ENCODE results near the gene WIPF3.

WIPF3 gene

GRCh38 chr7:29809533-29810155 lies 3.3 kb downstream of the WIPF3 start:
- DNase-seq (ENCODE audit: low spot score), result no peak

GRCh38 chr7:29810297-29810696 lies 4.0 kb downstream of the WIPF3 start:
- no peak for DNase-seq (ENCODE audit: low spot score)

GRCh38 chr7:29810813-29811482 lies 4.6 kb downstream of the WIPF3 start:
- DNase-seq (ENCODE audit: low spot score), result no peak

- no peak for DNase-seq (ENCODE audit: low spot score)
These were observed 5.3 kb downstream of the WIPF3 start for GRCh38 chr7:29811586-29811985.

- no peak for DNase-seq (ENCODE audit: low spot score)
These were observed 6.0 kb downstream of the WIPF3 start for GRCh38 chr7:29812185-29812876.

- no peak for DNase-seq (ENCODE audit: low spot score)
These were observed 9.1 kb downstream of the WIPF3 start for GRCh38 chr7:29815181-29816105.

GRCh38 chr7:29818308-29818707 lies 12.0 kb downstream of the WIPF3 start:
- DNase-seq (ENCODE audit: low spot score), result no peak

GRCh38 chr7:29825775-29826529 lies 19.6 kb downstream of the WIPF3 start:
- no peak for DNase-seq (ENCODE audit: low spot score)

- no peak for DNase-seq (ENCODE audit: low spot score)
These were observed 20.2 kb downstream of the WIPF3 start for GRCh38 chr7:29826530-29826822.

DNA sequence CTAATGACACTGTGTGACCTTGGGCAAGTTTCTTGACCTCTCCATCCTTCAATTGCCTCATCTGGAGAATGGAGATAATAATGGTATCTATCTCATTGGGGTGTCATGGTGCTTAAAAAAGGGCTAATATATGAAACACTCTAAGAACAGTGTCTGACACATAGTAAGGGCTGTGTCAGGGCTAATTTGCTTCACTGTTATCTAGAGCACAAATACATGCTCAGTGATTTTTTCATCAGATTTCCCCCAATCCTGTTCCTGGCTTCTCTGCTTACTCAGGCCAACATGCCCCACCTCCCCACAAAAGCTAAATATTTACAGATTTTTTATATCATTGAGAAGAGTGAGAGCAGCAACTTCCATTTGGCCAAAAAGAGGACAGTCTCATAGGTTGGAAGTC lies 20.6 kb downstream of the WIPF3 start:
- no peak for DNase-seq (ENCODE audit: low spot score)

- DNase-seq (ENCODE audit: low spot score), result no peak
These were observed 25.4 kb downstream of the WIPF3 start for GRCh38 chr7:29831705-29832104.

GRCh38 chr7:29833929-29834328 lies 27.6 kb downstream of the WIPF3 start:
- DNase-seq (ENCODE audit: low spot score), result no peak

- DNase-seq (ENCODE audit: low spot score), result no peak
These were observed 29.4 kb downstream of the WIPF3 start for GRCh38 chr7:29835718-29836117.

DNA sequence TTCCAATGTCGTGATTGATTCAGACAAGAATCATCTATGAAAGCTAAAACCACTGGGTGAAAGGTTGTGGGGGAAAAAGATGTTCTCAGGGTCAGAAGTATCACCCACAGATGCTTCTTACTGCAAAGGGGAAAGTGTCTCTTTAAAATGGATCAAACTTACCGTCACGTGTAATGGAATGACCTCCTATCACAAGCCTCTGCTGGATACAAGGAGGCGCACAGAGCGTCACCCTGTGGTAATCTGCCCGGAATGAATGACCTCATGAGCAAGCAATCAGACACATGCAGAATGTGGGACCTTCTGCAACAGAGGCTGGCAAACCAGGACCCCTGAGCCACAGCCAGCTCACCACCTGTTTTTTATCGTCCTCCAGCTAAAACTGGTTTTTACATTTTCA lies 33.0 kb downstream of the WIPF3 start:
- DNase-seq (ENCODE audit: low spot score), result no peak

GRCh38 chr7:29839921-29840320 lies 33.6 kb downstream of the WIPF3 start:
- no peak for DNase-seq (ENCODE audit: low spot score)

DNA sequence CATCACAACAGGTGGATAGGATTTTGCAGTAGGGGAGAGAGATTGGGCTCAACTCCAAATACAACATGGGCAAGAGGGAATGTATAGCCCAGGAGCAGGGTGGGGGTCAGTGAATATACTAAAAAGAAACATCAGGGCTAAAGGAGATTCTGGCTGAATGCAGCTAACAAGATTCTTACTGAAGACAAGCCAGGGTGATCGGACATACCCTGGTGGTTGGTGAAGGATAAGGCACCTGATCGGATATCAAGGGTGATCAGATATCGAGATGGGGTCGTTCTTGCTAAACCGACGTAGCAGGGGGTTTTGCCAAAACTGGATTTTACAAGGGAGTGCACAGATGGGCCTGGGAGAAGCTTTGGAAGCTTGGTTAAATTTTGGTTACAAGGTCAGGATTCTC lies 34.4 kb downstream of the WIPF3 start:
- no peak for DNase-seq (ENCODE audit: low spot score)

GRCh38 chr7:29841926-29842701 lies 35.8 kb downstream of the WIPF3 start:
- no peak for DNase-seq (ENCODE audit: low spot score)

DNA sequence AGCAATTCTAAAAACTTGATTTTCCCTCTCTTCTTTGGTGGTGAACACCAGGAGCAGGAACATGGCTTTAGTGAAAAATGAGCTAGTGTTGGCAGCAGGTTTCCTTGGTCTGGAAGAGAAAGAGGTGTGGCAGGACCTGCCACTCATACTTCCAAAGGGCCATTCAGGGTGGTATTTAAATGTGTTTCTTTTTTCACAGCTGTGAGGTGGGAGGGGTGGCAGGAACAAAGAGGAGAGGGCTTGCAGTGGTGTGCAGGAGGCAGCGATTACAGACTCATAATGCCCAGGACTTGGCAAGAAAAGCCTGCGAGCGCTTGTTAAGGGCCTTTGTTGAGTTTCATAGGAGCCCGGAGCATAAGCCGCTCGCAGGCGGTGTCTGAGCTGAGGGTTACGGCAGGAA lies 36.8 kb downstream of the WIPF3 start:
- no peak for DNase-seq (ENCODE audit: low spot score)

DNA sequence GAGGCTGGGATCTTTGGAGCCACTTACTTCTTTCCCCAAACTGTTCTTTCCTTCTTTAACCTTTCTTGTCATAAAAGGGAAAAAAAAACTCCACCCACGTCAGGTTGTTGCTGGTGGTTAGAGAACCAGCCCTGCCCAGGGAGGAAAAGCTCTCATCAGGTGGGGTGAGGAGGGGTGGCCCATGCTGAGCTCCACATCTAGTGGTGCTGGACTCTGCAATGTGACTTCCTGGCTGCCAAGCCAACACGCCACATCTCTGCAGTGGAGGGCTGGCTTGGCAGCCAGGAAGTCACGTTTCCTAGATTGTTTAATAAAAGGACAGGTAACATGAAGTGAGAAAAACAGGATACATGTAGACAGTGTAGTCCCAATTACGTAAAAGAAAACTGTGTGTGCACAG lies 37.4 kb downstream of the WIPF3 start:
- DNase-seq (ENCODE audit: low spot score), result no peak

GRCh38 chr7:29844559-29844958 lies 38.3 kb downstream of the WIPF3 start:
- DNase-seq (ENCODE audit: low spot score), result no peak

GRCh38 chr7:29847496-29847895 lies 41.2 kb downstream of the WIPF3 start:
- DNase-seq (ENCODE audit: low spot score), result no peak
